Tibial artery (tissue), 4 donors: ENCODE measurements around the gene ATG9B.
"Not testable (repeated sequence)": the region's sequence is repeated elsewhere in the genome, so short reads cannot be mapped to it uniquely, and the experiment has no call there.

Experiments used
- DNase-seq, 2 donors: peaks; one replicate each; pipeline ENCODE4 v3.0.0-alpha.2; 2019
- H3K27ac ChIP-seq, 2 donors: fragments of 200-600 bp; sonication (generic) in 1 of 2; 1 replicate in 1 of 2; 2 replicates in 1 of 2; pipeline ENCODE4 v1.5.1; 2018 to 2019; ENCODE audit warnings: mild to moderate bottlenecking in 1 of 2
- H3K27me3 ChIP-seq, 2 donors: fragments of 200-600 bp; sonication (generic) in 1 of 2; one replicate each; pipeline versions ENCODE4 v1.5.1 to v1.6.0; 2016 to 2019
- H3K36me3 ChIP-seq, 3 donors: fragments of 200-600 bp; sonication (generic) in 2 of 3; one replicate each; pipeline ENCODE4 v1.5.1; 2016 to 2019; ENCODE audit warnings: mild to moderate bottlenecking in 2 of 3
- H3K4me1 ChIP-seq, 4 donors: fragments of 200-600 bp; sonication (generic) in 2 of 4; 1 replicate in 3 of 4; 2 replicates in 1 of 4; pipeline ENCODE4 v1.5.1; 2016 to 2019
- H3K4me3 ChIP-seq, 2 donors: fragments of 200-600 bp; sonication (generic) in 1 of 2; 1 replicate in 1 of 2; 2 replicates in 1 of 2; pipeline ENCODE4 v1.5.1; 2018 to 2019; ENCODE audit warnings: mild to moderate bottlenecking in 2 of 2
- H3K9me3 ChIP-seq, 3 donors: fragments of 200-600 bp; sonication (generic) in 1 of 3; one replicate each; pipeline ENCODE4 v1.5.1; 2016 to 2019
- intact Hi-C: fragments of 100-400 bp; cut with DNase I; formaldehyde crosslinking; loops from one replicate; pipeline ENCODE4 v1.15.0; 2023; ENCODE audit warnings: low total_unique reads
- TF ChIP-seq, protein P1 (sequence below), 2 experiments: fragments of 200-600 bp in 1 of 2; fragments of 450-650 bp in 1 of 2; IDR thresholded peaks; one replicate each; pipeline ENCODE4 v1.5.1; 2017 to 2019; ENCODE audit warnings: antibody characterized with exemption in 2 of 2, mild to moderate bottlenecking in 1 of 2, moderate library complexity in 1 of 2

ATG9B gene

GRCh38 chr7:151014950-151015349 lies 9.3 kb downstream of the ATG9B start:
- Histone ChIP-seq H3K27ac (no peak overlapping the region), H3K9me3 (no peaks in the 10 kb centered on the region), H3K4me3 (no peak overlapping the region), H3K36me3 (no peaks in the 10 kb centered on the region), H3K27me3 (peaks cover 0 to 95% of the 10 kb centered on the region in 2 donors), H3K4me1 (peaks cover 0 to 38% (median 28%) of the 10 kb centered on the region in 4 donors)
- DNase-seq = no peak
- TF ChIP-seq, protein P1, sequence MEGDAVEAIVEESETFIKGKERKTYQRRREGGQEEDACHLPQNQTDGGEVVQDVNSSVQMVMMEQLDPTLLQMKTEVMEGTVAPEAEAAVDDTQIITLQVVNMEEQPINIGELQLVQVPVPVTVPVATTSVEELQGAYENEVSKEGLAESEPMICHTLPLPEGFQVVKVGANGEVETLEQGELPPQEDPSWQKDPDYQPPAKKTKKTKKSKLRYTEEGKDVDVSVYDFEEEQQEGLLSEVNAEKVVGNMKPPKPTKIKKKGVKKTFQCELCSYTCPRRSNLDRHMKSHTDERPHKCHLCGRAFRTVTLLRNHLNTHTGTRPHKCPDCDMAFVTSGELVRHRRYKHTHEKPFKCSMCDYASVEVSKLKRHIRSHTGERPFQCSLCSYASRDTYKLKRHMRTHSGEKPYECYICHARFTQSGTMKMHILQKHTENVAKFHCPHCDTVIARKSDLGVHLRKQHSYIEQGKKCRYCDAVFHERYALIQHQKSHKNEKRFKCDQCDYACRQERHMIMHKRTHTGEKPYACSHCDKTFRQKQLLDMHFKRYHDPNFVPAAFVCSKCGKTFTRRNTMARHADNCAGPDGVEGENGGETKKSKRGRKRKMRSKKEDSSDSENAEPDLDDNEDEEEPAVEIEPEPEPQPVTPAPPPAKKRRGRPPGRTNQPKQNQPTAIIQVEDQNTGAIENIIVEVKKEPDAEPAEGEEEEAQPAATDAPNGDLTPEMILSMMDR (IDR thresholded peaks at IDR 0.05) = no peak
- intact Hi-C loops = loop anchor here (10.0 kb wide), 1 partner anchor 100 kb away; no protein-coding TSS in a partner anchor

DNA sequence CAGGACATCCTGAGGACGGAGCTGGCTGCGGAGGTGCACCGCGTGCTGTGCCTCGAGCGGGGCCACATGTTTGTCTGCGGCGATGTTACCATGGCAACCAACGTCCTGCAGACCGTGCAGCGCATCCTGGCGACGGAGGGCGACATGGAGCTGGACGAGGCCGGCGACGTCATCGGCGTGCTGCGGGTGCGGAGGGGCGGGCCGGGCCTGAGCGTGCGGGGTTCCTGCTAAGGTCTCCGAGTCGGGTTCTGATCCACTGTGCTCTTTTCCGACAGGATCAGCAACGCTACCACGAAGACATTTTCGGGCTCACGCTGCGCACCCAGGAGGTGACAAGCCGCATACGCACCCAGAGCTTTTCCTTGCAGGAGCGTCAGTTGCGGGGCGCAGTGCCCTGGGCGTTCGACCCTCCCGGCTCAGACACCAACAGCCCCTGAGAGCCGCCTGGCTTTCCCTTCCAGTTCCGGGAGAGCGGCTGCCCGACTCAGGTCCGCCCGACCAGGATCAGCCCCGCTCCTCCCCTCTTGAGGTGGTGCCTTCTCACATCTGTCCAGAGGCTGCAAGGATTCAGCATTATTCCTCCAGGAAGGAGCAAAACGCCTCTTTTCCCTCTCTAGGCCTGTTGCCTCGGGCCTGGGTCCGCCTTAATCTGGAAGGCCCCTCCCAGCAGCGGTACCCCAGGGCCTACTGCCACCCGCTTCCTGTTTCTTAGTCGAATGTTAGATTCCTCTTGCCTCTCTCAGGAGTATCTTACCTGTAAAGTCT lies 10.4 kb downstream of the ATG9B start:
- H3K27me3 ChIP-seq = peaks cover 0 to 95% of the 10 kb centered on the region in 2 donors
- TF ChIP-seq, protein P1 (IDR thresholded peaks at IDR 0.05) = no peak
- no peak overlapping the region for H3K27ac ChIP-seq
- DNase-seq = peak in 1 of 2 donors; percentile 56
- H3K36me3 ChIP-seq = no peaks in the 10 kb centered on the region
- H3K4me1 ChIP-seq = peaks cover 0 to 33% (median 26%) of the 10 kb centered on the region in 4 donors
- intact Hi-C loops = loop anchor here (10.0 kb wide), 1 partner anchor 101 kb away; no protein-coding TSS in a partner anchor
- no peaks in the 10 kb centered on the region for H3K9me3 ChIP-seq
- peak overlapping the region; percentile 7 to 42 for H3K4me3 ChIP-seq

- Histone ChIP-seq H3K27ac (no peak overlapping the region), H3K4me3 (peak overlapping the region; percentile 7 to 42), H3K36me3 (no peaks in the 10 kb centered on the region), H3K9me3 (no peaks in the 10 kb centered on the region), H3K27me3 (peaks cover 0 to 95% of the 10 kb centered on the region in 2 donors), H3K4me1 (peaks cover 0 to 33% (median 20%) of the 10 kb centered on the region in 4 donors)
- TF ChIP-seq, protein P1 (IDR thresholded peaks at IDR 0.05) = no peak
- intact Hi-C loops = loop anchor here (10.0 kb wide), 1 partner anchor 101 kb away; no protein-coding TSS in a partner anchor
- DNase-seq = no peak
Measured at GRCh38 chr7:151013356-151013732, 10.9 kb downstream of the ATG9B start.

DNA sequence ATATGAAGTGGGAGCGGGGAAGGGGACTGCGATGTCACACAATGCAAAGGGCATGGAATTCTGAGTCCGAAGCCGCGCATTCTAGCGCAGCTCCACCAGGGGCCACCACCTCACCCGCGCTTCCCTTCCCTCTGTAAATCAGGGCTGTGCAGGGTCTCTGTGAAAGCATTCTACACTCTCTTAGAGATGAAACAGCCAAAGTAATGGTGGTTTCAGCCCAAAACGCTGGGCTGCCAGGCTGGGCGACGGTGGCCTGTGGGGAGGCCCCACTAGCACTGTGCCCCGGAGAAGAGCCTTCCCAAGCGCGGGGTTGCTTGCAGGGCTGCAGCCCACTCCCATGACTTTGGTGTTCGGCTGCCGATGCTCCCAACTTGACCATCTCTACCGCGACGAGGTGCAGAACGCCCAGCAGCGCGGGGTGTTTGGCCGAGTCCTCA lies 11.4 kb downstream of the ATG9B start:
- peaks cover 0 to 33% (median 16%) of the 10 kb centered on the region in 4 donors for H3K4me1 ChIP-seq
- H3K4me3 ChIP-seq = no peak overlapping the region
- TF ChIP-seq, protein P1 (IDR thresholded peaks at IDR 0.05) = peak; percentile 23 to 24
- H3K27ac ChIP-seq = no peak overlapping the region
- DNase-seq = no peak
- H3K27me3 ChIP-seq = peaks cover 0 to 94% of the 10 kb centered on the region in 2 donors
- intact Hi-C loops = loop anchor here (10.0 kb wide), 1 partner anchor 102 kb away; no protein-coding TSS in a partner anchor
- H3K36me3 ChIP-seq = no peaks in the 10 kb centered on the region
- no peaks in the 10 kb centered on the region for H3K9me3 ChIP-seq

GRCh38 chr7:151012031-151012692 lies 12.1 kb downstream of the ATG9B start:
- Histone ChIP-seq H3K4me3 (no peak overlapping the region), H3K9me3 (no peaks in the 10 kb centered on the region), H3K27me3 (peaks cover 0 to 94% of the 10 kb centered on the region in 2 donors), H3K36me3 (no peaks in the 10 kb centered on the region), H3K27ac (no peak overlapping the region), H3K4me1 (peaks cover 0 to 29% (median 14%) of the 10 kb centered on the region in 4 donors)
- TF ChIP-seq, protein P1 (IDR thresholded peaks at IDR 0.05) = no peak
- intact Hi-C loops = loop anchor here (10.0 kb wide), 1 partner anchor 103 kb away; no protein-coding TSS in a partner anchor
- DNase-seq = no peak

GRCh38 chr7:151011616-151012015 lies 12.7 kb downstream of the ATG9B start:
- intact Hi-C loops = loop anchor here (10.0 kb wide), 1 partner anchor 103 kb away; no protein-coding TSS in a partner anchor
- H3K4me1 ChIP-seq = peaks cover 0 to 29% (median 14%) of the 10 kb centered on the region in 4 donors
- DNase-seq, H3K9me3 ChIP-seq, H3K27ac ChIP-seq, H3K4me3 ChIP-seq, H3K36me3 ChIP-seq: not testable (repeated sequence)
- peaks cover 0 to 92% of the 10 kb centered on the region in 2 donors for H3K27me3 ChIP-seq
